ENCODE measurements around the gene PUM2. TPM values are rescaled to one million over a fixed set of nuclear protein-coding genes. Genes with fewer than 3 reads are reported as not detected.
A peak's percentile ranks its signal among the peaks of the same experiment; 100 is the strongest.

PUM2 gene
- total and polyA plus RNA-seq, 2 of the 13 experiments (the other 11 are each of a cell fraction or from before 2014, with no cell fraction given), result 69.6 to 69.8 TPM

- peak; percentile 57; the same call in 1 of the 2 replicates for TF ChIP-seq HIC2 (CRISPR knock-in tag; IDR thresholded peaks at IDR 0.05; ENCODE audit: low read depth)
- peak; percentile 73; the same call in 1 of the 2 replicates for TF ChIP-seq ZNF691 (CRISPR knock-in tag; IDR thresholded peaks at IDR 0.05; ENCODE audit: borderline replicate concordance, low read depth)
- no peak for TF ChIP-seq MBNL3 (CRISPR knock-in tag; conservative IDR thresholded peaks at IDR 0.05)
- no peak for TF ChIP-seq ZNF556 (CRISPR knock-in tag; IDR thresholded peaks at IDR 0.05; ENCODE audit: borderline replicate concordance)
- no peak for TF ChIP-seq KDM1A (CRISPR knock-in tag; IDR thresholded peaks at IDR 0.05)
- TF ChIP-seq SP4 (CRISPR knock-in tag; IDR thresholded peaks at IDR 0.05), result no peak
- TF ChIP-seq DMTF1 (CRISPR knock-in tag; IDR thresholded peaks at IDR 0.05), result no peak
- no peak; the same call in 1 of the 2 replicates for TF ChIP-seq CAMTA2 (CRISPR knock-in tag; IDR thresholded peaks at IDR 0.05; ENCODE audit: borderline replicate concordance)
- TF ChIP-seq SKI (IDR thresholded peaks at IDR 0.05; ENCODE audit: partially characterized antibody), result no peak
- TF ChIP-seq ZNF720 (CRISPR knock-in tag; IDR thresholded peaks at IDR 0.05), result no peak
- TF ChIP-seq ZFP90 (CRISPR knock-in tag; IDR thresholded peaks at IDR 0.05; ENCODE audit: borderline replicate concordance), result 0 out of 2 replicates have a peak, but pooled peaks have one; percentile 40
- no peak for TF ChIP-seq JUNB (CRISPR knock-in tag; IDR thresholded peaks at IDR 0.05; ENCODE audit: borderline replicate concordance)
- no peak for TF ChIP-seq CEBPB (IDR thresholded peaks at IDR 0.05; ENCODE audit: borderline replicate concordance, low read depth, low read length)
- no peak for TF ChIP-seq ZNF549 (CRISPR knock-in tag; IDR thresholded peaks at IDR 0.05)
- peak; percentile 40; the same call in 1 of the 2 replicates for TF ChIP-seq ERF (CRISPR knock-in tag; IDR thresholded peaks at IDR 0.05)
- TF ChIP-seq ZBTB10 (CRISPR knock-in tag; IDR thresholded peaks at IDR 0.05; ENCODE audit: borderline replicate concordance), result no peak
- TF ChIP-seq CHD4 (IDR thresholded peaks at IDR 0.05; ENCODE audit: borderline replicate concordance, low read length), result no peak
- no peak for TF ChIP-seq ZNF674 (CRISPR knock-in tag; IDR thresholded peaks at IDR 0.05; ENCODE audit: low read depth)
- TF ChIP-seq ZNF775 (CRISPR knock-in tag; IDR thresholded peaks at IDR 0.05; ENCODE audit: borderline replicate concordance), result no peak
Observed at GRCh38 chr2:20231598-20232026, 119.0 kb downstream of the PUM2 start (continued).
